A549 (cell line): ENCODE results near the gene TSPAN5. TPM values are rescaled to one million over a fixed set of nuclear protein-coding genes. Genes with fewer than 3 reads are reported as not detected.

ENCODE experiments used
- ATAC-seq, 2 experiments: fragments of 200-7000 bp in 1 of 2; fragments of >200 bp in 1 of 2; cut with Nextera tagmentation in 1 of 2; cut with Tn5 transposase in 1 of 2; 3 replicates each; pipeline versions ENCODE4 v1.8.0 to v1.9.1; 2018 to 2020; ENCODE audit warnings: mild to moderate bottlenecking in 1 of 2, moderate library complexity in 1 of 2
- CTCF ChIA-PET: fragments of 300-600 bp; sonication (Branson Sonifier 250); formaldehyde crosslinking; extraction: SDS; loops from one replicate; lab custom pipeline; 2021; ENCODE audit warnings: antibody characterized with exemption, inconsistent platforms; lab: Yijun Ruan, JAX
- POLR2A ChIA-PET: fragments of 350-600 bp; formaldehyde crosslinking; extraction: SDS; loops from one replicate; lab custom pipeline; 2021; ENCODE audit warnings: antibody characterized with exemption, inconsistent platforms; lab: Yijun Ruan, JAX
- DNase-seq, 2 experiments: peaks; one replicate each; pipeline versions ENCODE4 v3.0.0 to v3.0.0-alpha.2; 2011 to 2016; ENCODE audit warnings: low read depth in 1 of 2, low spot score in 1 of 2
- FAIRE-seq: peaks from 2 replicates; lab custom pipeline; 2011; peaks lifted over from hg19 to GRCh38; lab: Jason Lieb, UNC
- H3K27ac ChIP-seq, 2 experiments: fragments of >200 bp; sonication (Bioruptor Twin); formaldehyde crosslinking; 3 replicates each; pipeline ENCODE4 v1.5.1; 2016 to 2017
- H3K4me1 ChIP-seq: fragments of >200 bp; sonication (Bioruptor Twin); formaldehyde crosslinking; 3 replicates; pipeline ENCODE4 v1.6.1; 2016
- H3K4me2 ChIP-seq: fragments of >200 bp; sonication (Bioruptor Twin); formaldehyde crosslinking; 3 replicates; pipeline ENCODE4 v1.6.1; 2016
- H3K4me3 ChIP-seq: fragments of >200 bp; sonication (Bioruptor Twin); formaldehyde crosslinking; 3 replicates; pipeline ENCODE4 v1.5.1; 2016
- H3K9me3 ChIP-seq: fragments of >200 bp; sonication (Bioruptor Twin); formaldehyde crosslinking; 3 replicates; pipeline ENCODE4 v1.6.1; 2016
- BHLHE40 ChIP-seq: IDR thresholded peaks from 2 replicates; pipeline ENCODE4 v1.6.1; 2012; ENCODE audit warnings: low read depth, low read length, inconsistent platforms
- CBX8 ChIP-seq: fragments of 200-600 bp; sonication (generic); IDR thresholded peaks from 2 replicates; pipeline ENCODE4 v1.6.1; 2016
- CTCF ChIP-seq: fragments of >200 bp; sonication (Bioruptor Twin); formaldehyde crosslinking; IDR thresholded peaks from 3 replicates; pipeline ENCODE4 v1.5.1; 2016
- ELK1 ChIP-seq: fragments of 150-350 bp; IDR thresholded peaks from 2 replicates; pipeline ENCODE4 v1.6.1; 2014; ENCODE audit warnings: low read depth, mild to moderate bottlenecking, low read length
- FOSB ChIP-seq: fragments of 250-450 bp; sonication (Bioruptor Pico); IDR thresholded peaks from 2 replicates; pipeline ENCODE4 v1.5.0; 2020; ENCODE audit warnings: mild to moderate bottlenecking, moderate library complexity
- HDAC2 ChIP-seq: fragments of 200-600 bp; sonication (generic); IDR thresholded peaks from 2 replicates; pipeline ENCODE4 v1.6.1; 2016
- HEYL ChIP-seq: fragments of 250-450 bp; sonication (Bioruptor Pico); IDR thresholded peaks from 2 replicates; pipeline ENCODE4 v1.8.0; 2021; ENCODE audit warnings: mild to moderate bottlenecking, moderate library complexity
- HOXB13 ChIP-seq: fragments of 250-450 bp; sonication (Bioruptor Pico); IDR thresholded peaks from 2 replicates; pipeline ENCODE4 v1.5.0; 2020; ENCODE audit warnings: low read depth, mild to moderate bottlenecking, moderate library complexity
- KDM5A ChIP-seq: fragments of 200-600 bp; sonication (generic); IDR thresholded peaks from 2 replicates; pipeline ENCODE4 v1.6.1; 2016; ENCODE audit warnings: antibody characterized with exemption, mild to moderate bottlenecking
- MAX ChIP-seq: IDR thresholded peaks from 2 replicates; pipeline ENCODE4 v1.6.1; 2012
- NPAS2 ChIP-seq: fragments of 250-450 bp; sonication (Bioruptor Pico); IDR thresholded peaks from 2 replicates; pipeline ENCODE4 v1.8.0; 2022; ENCODE audit warnings: mild to moderate bottlenecking, moderate library complexity, borderline replicate concordance
- PHF8 ChIP-seq: fragments of 200-600 bp; sonication (generic); IDR thresholded peaks from 2 replicates; pipeline ENCODE4 v1.6.1; 2016; ENCODE audit warnings: low read depth, mild to moderate bottlenecking, antibody characterized with exemption, moderate library complexity, borderline replicate concordance
- RAD21 ChIP-seq, 2 experiments: fragments of >200 bp in 1 of 2; sonication (Bioruptor Twin) in 1 of 2; formaldehyde crosslinking in 1 of 2; IDR thresholded peaks in 1 of 2; conservative IDR thresholded peaks in 1 of 2; 2 replicates in 1 of 2; 3 replicates in 1 of 2; pipeline ENCODE4 v1.6.1; 2012 to 2018; ENCODE audit warnings: inconsistent platforms in 1 of 2
- TP53 ChIP-seq: fragments of 250-450 bp; sonication (Bioruptor Pico); IDR thresholded peaks from 2 replicates; pipeline ENCODE4 v1.5.0; 2021; ENCODE audit warnings: mild to moderate bottlenecking, moderate library complexity
- ZNF302 ChIP-seq: fragments of 250-450 bp; sonication (Bioruptor Pico); IDR thresholded peaks from 2 replicates; pipeline ENCODE4 v1.9.0; 2021; ENCODE audit warnings: inconsistent platforms, mild to moderate bottlenecking, moderate library complexity
- WGBS: methylation state at CpG from one replicate; pipeline ENCODE4 v1.1.6; 2017; ENCODE audit errors: missing lambda C conversion rate; 5-methylcytosine and 5-hydroxymethylcytosine counted together
- polyA plus RNA-seq, 4 experiments: library from polyadenylated mRNA; depleted of rRNA in 3 of 4; stranded (reverse); fragments of >200 nt; fragmentation: RNase III in 1 of 4; extraction: RNeasy Plus Mini Kit Qiagen cat#74134 plus additional on column Dnase treatment in 1 of 4; gene quantifications; 2 replicates in 3 of 4; 3 replicates in 1 of 4; pipeline ENCODE4 v1.2.3, GENCODE V29; 2011 to 2017

Gene TSPAN5
- polyA plus RNA-seq, 2 of the 4 experiments (the other 2 are of a cell fraction): 9.5 to 12.4 TPM

- ChIA-PET CTCF (interaction anchor here (0.6 to 1.1 kb wide), 2 partner anchors 17 to 191 kb away, joined by 3 to 4 read pairs; no protein-coding TSS in a partner anchor), POLR2A (no interaction called here)
- TF ChIP-seq NPAS2 (CRISPR knock-in tag): no peak
- no peak for TF ChIP-seq RAD21 (conservative IDR thresholded peaks at IDR 0.05 in 1 of 2, IDR thresholded peaks at IDR 0.05 in 1 of 2)
- TF ChIP-seq FOSB: no peak
- no peak for TF ChIP-seq CBX8
- Histone ChIP-seq H3K27ac (no peak overlapping the region), H3K9me3 (no peaks in the 10 kb centered on the region), H3K4me1 (no peaks in the 10 kb centered on the region), H3K4me3 (no peak overlapping the region), H3K4me2 (no peak overlapping the region)
- DNase-seq (no peak), FAIRE-seq (no peak), ATAC-seq (no peak)
- 70% methylated on average over 5 of the region's 5 CpGs for WGBS
These were observed 48.5 kb downstream of the TSPAN5 start for GRCh38 chr4:98609934-98610333.

- TF ChIP-seq ZNF302 (CRISPR knock-in tag) (no peak), TP53 (CRISPR knock-in tag) (no peak), MAX (no peak), BHLHE40 (no peak), HEYL (CRISPR knock-in tag) (no peak), KDM5A (no peak)
- no peak overlapping the region for H3K4me2 ChIP-seq
- H3K27ac ChIP-seq: no peak overlapping the region
- H3K9me3 ChIP-seq: no peaks in the 10 kb centered on the region
- 93% methylated on average over 5 of the region's 5 CpGs for WGBS
- no peaks in the 10 kb centered on the region for H3K4me1 ChIP-seq
- DNase-seq (no peak), FAIRE-seq (no peak), ATAC-seq (no peak)
- H3K4me3 ChIP-seq: no peak overlapping the region
- POLR2A ChIA-PET: no interaction called here
- CTCF ChIA-PET: interaction anchor here (1.2 kb wide), 1 partner anchor 9 kb away, joined by 4 read pairs; no protein-coding TSS in a partner anchor
These were observed 50.1 kb downstream of the TSPAN5 start for GRCh38 chr4:98608356-98608755.

GRCh38 chr4:98606894-98607293, 51.5 kb downstream of the TSPAN5 start:
- WGBS: 86% methylated on average over 6 of the region's 6 CpGs
- DNase-seq (no peak), FAIRE-seq (no peak), ATAC-seq (no peak)
- H3K9me3 ChIP-seq: no peaks in the 10 kb centered on the region
- TF ChIP-seq ELK1 (no peak), PHF8 (no peak), HOXB13 (no peak)
- no peaks in the 10 kb centered on the region for H3K4me1 ChIP-seq
- POLR2A ChIA-PET: no interaction called here
- no peak overlapping the region for H3K4me3 ChIP-seq
- CTCF ChIA-PET: interaction anchor here (0.6 kb wide), 1 partner anchor 483 kb away, joined by 3 read pairs; no protein-coding TSS in a partner anchor
- no peak overlapping the region for H3K4me2 ChIP-seq
- H3K27ac ChIP-seq: no peak overlapping the region

- ChIA-PET CTCF (no interaction called here), POLR2A (no interaction called here)
- no peak for ATAC-seq
- H3K27ac ChIP-seq: no peak overlapping the region
- TF ChIP-seq HDAC2 (no peak), CTCF (no peak)
- TF ChIP-seq, all 56 proteins: peak for 0
- 94% methylated on average over 3 of the region's 3 CpGs for WGBS
- Histone ChIP-seq H3K4me3 (no peak overlapping the region), H3K4me2 (no peak overlapping the region), H3K4me1 (no peaks in the 10 kb centered on the region), H3K9me3 (no peaks in the 10 kb centered on the region)
- no peak for FAIRE-seq
- no peak for DNase-seq
These were observed 53.2 kb downstream of the TSPAN5 start for GRCh38 chr4:98605216-98605615.
